ENCODE data around the gene AXL. TPM values are rescaled to one million over a fixed set of nuclear protein-coding genes. Genes with fewer than 3 reads are reported as not detected.

AXL gene
- total and polyA plus RNA-seq, 7 donors: 3.3 to 13.6 (median 8.4) TPM

DNA sequence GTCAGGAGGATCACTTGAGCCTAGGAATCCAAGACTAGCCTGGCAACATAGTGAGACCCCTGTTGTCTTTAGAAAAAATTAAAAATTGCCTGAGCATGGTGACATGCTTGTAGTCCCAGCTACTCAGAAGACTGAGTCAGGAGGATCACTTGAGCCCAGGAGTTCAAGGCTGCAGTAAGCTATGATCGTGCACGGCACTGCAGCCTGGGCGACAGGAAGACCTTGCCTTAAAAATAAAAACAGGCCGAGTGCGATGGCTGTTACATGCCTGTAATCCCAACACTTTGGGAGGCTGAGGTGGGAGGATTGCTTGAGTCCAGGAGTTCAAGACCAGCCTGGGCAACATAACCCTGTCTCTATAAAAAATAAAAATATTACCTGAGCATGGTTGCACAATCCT lies 50.5 kb downstream of the AXL start:
- intact Hi-C loops (cut with DNase I): loop anchor here in 1 of 2 donors (5.0 kb wide), 1 partner anchor 38 kb away; no protein-coding TSS in a partner anchor
- TF ChIP-seq, protein P1, sequence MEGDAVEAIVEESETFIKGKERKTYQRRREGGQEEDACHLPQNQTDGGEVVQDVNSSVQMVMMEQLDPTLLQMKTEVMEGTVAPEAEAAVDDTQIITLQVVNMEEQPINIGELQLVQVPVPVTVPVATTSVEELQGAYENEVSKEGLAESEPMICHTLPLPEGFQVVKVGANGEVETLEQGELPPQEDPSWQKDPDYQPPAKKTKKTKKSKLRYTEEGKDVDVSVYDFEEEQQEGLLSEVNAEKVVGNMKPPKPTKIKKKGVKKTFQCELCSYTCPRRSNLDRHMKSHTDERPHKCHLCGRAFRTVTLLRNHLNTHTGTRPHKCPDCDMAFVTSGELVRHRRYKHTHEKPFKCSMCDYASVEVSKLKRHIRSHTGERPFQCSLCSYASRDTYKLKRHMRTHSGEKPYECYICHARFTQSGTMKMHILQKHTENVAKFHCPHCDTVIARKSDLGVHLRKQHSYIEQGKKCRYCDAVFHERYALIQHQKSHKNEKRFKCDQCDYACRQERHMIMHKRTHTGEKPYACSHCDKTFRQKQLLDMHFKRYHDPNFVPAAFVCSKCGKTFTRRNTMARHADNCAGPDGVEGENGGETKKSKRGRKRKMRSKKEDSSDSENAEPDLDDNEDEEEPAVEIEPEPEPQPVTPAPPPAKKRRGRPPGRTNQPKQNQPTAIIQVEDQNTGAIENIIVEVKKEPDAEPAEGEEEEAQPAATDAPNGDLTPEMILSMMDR (IDR thresholded peaks at IDR 0.05): no peak
- H3K36me3 ChIP-seq (ENCODE audit: insufficient read depth in 1 of 2, low read depth in 1 of 2): peaks cover 28 to 72% of the 10 kb centered on the region in 2 donors
- 92 to 95% (median 95%) methylated on average over 5 of the region's 5 CpGs for WGBS, 3 donors
- DNase-seq (no peak), ATAC-seq (no peak)
- H3K9me3 ChIP-seq: no peaks in the 10 kb centered on the region
- no peak overlapping the region for H3K4me3 ChIP-seq
- no peak overlapping the region for H3K27ac ChIP-seq
- H3K4me1 ChIP-seq: peaks cover 23% of the 10 kb centered on the region
- no peaks in the 10 kb centered on the region for H3K27me3 ChIP-seq (ENCODE audit: insufficient read depth in 3 of 3, low read length in 2 of 3)

DNA sequence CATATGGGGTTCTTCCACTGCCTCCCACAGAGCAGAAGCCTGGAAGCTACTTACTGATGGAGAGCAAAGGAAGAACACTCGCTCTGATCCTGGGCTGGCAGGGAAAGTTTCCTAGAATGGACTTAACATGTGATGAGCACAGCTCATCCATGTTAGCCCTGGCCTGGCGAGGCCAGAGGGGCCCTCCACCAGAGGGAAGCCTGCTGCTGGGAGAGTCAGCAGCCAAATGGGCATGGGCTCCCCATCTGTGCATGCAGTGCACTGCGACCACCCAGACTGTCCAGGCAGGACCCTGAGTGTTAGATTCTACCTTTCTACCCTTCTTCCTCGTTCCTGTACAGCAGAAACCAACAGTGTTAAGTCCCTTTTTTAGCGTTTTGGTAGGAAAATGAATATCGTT lies 54.1 kb downstream of the AXL start:
- no peak for ATAC-seq
- H3K36me3 ChIP-seq (ENCODE audit: insufficient read depth in 1 of 2, low read depth in 1 of 2): peaks cover 33 to 100% of the 10 kb centered on the region in 2 donors
- no peak for DNase-seq
- H3K27me3 ChIP-seq (ENCODE audit: insufficient read depth in 3 of 3, low read length in 2 of 3): no peaks in the 10 kb centered on the region
- TF ChIP-seq, protein P1 (IDR thresholded peaks at IDR 0.05): no peak
- H3K4me3 ChIP-seq: no peak overlapping the region
- intact Hi-C loops (cut with DNase I): no loop called here
- WGBS, 3 donors: 76 to 91% (median 87%) methylated on average over 6 of the region's 6 CpGs
- no peaks in the 10 kb centered on the region for H3K4me1 ChIP-seq
- no peaks in the 10 kb centered on the region for H3K9me3 ChIP-seq
- H3K27ac ChIP-seq: no peak overlapping the region

DNA sequence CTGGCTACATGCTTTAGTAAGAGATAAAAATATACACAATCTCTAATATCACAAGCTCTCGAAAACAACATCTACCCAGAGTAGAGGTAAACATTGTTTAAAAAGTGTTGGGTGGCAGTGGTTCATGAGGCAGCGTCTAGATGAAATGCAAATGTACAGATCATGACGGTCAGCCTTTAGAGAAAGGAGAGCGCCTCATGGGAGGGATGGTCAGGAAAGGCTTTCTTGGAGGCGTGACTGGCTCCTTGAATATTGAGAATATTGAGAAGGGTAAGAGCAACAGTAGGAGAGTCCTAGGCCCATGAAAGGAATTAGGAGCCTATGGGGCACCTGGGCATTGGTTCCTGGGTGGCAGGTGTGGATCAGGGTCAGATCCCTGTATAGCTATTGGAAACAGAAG lies 55.8 kb downstream of the AXL start:
- H3K36me3 ChIP-seq (ENCODE audit: insufficient read depth in 1 of 2, low read depth in 1 of 2): peaks cover 34 to 100% of the 10 kb centered on the region in 2 donors
- no peak overlapping the region for H3K4me3 ChIP-seq
- H3K27ac ChIP-seq: no peak overlapping the region
- intact Hi-C loops (cut with DNase I): no loop called here
- DNase-seq: no peak
- H3K27me3 ChIP-seq (ENCODE audit: insufficient read depth in 3 of 3, low read length in 2 of 3): no peaks in the 10 kb centered on the region
- WGBS, 3 donors: 91 to 93% (median 92%) methylated on average over 5 of the region's 5 CpGs
- H3K9me3 ChIP-seq: no peaks in the 10 kb centered on the region
- no peaks in the 10 kb centered on the region for H3K4me1 ChIP-seq
- no peak for ATAC-seq
- TF ChIP-seq, protein P1 (IDR thresholded peaks at IDR 0.05): no peak

DNA sequence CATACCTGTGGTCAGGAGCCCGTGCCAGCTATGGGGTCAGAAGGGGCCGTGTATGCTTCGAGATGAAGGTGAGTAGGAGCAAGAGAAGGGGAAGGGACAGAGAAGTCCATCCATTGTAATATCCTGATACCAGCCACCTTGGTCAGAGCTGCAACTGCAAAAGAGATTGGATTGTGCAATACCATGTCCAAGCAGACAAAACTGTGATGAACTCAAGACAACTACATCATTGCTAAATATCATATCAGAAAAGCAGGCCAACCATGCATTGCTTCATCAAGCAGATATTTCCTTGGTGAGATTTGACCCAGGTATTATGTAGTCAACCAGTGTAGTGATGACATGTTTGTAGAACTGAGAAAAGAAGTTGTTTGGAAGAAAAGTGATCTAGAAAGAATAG lies 57.2 kb downstream of the AXL start:
- TF ChIP-seq, protein P1 (IDR thresholded peaks at IDR 0.05): no peak
- peak in 1 of 4 donors; percentile 22 for ATAC-seq
- Histone ChIP-seq H3K27me3 (ENCODE audit: insufficient read depth in 3 of 3, low read length in 2 of 3) (no peaks in the 10 kb centered on the region), H3K4me3 (no peak overlapping the region), H3K36me3 (ENCODE audit: insufficient read depth in 1 of 2, low read depth in 1 of 2) (peaks cover 37 to 100% of the 10 kb centered on the region in 2 donors), H3K9me3 (no peaks in the 10 kb centered on the region), H3K27ac (no peak overlapping the region), H3K4me1 (no peaks in the 10 kb centered on the region)
- intact Hi-C loops (cut with DNase I): no loop called here
- 64 to 83% (median 68%) methylated on average over 3 of the region's 3 CpGs for WGBS, 3 donors
- no peak for DNase-seq

DNA sequence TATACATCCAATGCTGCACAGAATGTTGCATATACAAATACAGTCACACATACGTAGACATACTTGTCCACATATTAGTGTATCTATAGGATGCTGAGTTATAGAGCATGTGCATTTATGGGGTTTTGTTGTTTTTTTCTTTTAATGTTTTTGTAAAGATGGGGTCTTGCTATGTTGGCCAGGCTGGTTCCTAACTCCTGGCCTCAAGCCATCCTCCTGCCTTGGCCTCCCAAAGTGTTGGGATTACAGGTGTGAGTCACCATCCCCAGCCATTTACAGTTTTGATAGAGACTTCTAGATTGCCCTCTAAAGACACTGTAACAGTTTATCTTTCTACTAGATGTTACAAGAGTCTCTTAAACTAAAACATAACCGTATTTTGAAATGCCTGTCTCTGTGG lies 59.5 kb downstream of the AXL start:
- H3K36me3 ChIP-seq (ENCODE audit: insufficient read depth in 1 of 2, low read depth in 1 of 2): peaks cover 28 to 98% of the 10 kb centered on the region in 2 donors
- TF ChIP-seq, protein P1 (IDR thresholded peaks at IDR 0.05): no peak
- intact Hi-C loops (cut with DNase I): no loop called here
- H3K27me3 ChIP-seq (ENCODE audit: insufficient read depth in 3 of 3, low read length in 2 of 3): no peaks in the 10 kb centered on the region
- DNase-seq (no peak), ATAC-seq (no peak)
- no peaks in the 10 kb centered on the region for H3K4me1 ChIP-seq
- H3K4me3 ChIP-seq: no peak overlapping the region
- H3K27ac ChIP-seq: no peak overlapping the region
- WGBS, 3 donors: 95 to 97% (median 95%) methylated on average over 2 of the region's 2 CpGs
- no peaks in the 10 kb centered on the region for H3K9me3 ChIP-seq

Measured in psoas muscle (tissue), 8 donors.